GM19351 (cell line): ENCODE results near the gene IGFBP7.
A peak's percentile ranks its signal among the peaks of the same experiment; 100 is the strongest.

Experiments
- ATAC-seq: cut with Tn5 transposase; IDR thresholded peaks from one replicate; pipeline ENCODE4 v1.9.1; 2021; ENCODE audit warnings: mild to moderate bottlenecking, moderate library complexity; ENCODE audit not compliant: unreplicated experiment

IGFBP7 gene

GRCh38 chr4:57044279-57044678 lies 65.9 kb downstream of the IGFBP7 start:
- no peak for ATAC-seq

- no peak for ATAC-seq
Observed at GRCh38 chr4:57043347-57044251, 66.6 kb downstream of the IGFBP7 start.

DNA sequence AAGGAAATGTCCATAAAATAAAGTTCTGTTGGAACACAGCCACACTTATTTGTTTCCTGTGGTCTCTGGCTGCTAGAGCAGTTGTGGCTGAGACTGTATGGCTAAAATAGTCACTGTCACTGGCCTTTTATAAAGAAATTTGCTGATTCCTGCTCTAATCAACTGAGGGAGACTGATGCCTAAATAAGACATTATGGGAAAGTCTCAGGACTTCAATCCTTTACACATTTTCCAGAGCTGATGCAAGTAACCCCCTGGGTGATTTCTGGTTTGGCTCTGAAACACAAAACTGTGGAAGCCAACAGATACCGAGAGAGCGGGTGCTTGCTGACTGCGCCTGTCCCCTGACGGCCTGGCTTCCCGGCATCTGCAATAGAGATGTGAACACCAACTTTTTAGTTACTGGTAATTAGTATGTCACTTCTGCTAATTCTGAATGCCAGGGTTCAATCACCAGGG lies 67.4 kb downstream of the IGFBP7 start:
- ATAC-seq = no peak

- ATAC-seq = no peak
Observed at GRCh38 chr4:57041020-57041419, 69.2 kb downstream of the IGFBP7 start.

DNA sequence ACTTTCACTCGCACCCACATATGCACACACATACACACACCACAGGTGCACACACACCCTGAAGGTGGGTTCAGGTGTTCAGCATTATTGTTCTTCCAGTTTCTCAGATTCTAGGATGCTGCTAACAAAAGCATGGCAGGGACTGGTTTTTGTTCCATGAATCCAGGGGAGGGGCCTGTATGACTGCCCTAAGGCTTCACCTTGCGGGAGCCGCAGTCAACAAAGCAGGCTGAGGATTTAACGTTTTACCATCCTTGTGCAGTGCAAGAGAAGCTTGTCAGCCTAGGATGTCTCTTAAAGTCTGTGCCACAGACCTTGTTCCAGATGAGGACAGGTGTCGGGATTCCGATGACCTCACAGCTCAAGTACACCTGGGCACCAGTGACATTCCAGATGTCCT lies 69.7 kb downstream of the IGFBP7 start:
- ATAC-seq = no peak

- ATAC-seq = no peak
Observed at GRCh38 chr4:57039345-57039744, 70.8 kb downstream of the IGFBP7 start.

DNA sequence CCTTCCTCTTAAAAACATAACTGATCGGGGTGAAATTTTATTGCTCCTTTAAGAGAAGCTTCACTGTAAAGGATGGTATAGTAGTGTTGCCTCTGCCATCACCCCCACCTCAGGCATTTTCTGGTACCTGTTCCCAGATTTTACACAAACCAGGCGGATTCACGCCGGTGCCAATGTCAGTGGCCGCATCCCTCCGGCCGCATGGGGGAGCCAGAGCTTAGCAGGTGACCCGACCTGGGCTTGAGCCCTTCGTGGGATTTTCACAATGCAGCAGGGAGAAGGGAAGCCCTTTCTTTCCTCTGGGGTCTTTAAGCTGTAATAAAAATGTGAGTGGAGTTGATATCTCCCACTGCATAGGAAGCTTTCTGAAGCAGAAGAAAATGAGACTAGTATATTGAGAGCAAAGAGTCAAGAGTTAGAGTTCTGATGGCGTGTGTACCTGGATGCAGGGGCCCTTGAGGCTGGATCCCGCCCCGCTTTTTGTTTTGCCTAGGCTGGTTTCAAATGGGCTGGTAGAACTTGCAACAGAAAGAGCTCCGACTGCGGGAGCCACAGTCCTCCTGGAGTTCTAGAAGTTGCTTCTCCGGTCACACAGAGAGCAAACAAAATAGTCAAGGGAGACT lies 72.1 kb downstream of the IGFBP7 start:
- peak; percentile 81 for ATAC-seq

GRCh38 chr4:57034520-57034919 lies 75.7 kb downstream of the IGFBP7 start:
- ATAC-seq = no peak

DNA sequence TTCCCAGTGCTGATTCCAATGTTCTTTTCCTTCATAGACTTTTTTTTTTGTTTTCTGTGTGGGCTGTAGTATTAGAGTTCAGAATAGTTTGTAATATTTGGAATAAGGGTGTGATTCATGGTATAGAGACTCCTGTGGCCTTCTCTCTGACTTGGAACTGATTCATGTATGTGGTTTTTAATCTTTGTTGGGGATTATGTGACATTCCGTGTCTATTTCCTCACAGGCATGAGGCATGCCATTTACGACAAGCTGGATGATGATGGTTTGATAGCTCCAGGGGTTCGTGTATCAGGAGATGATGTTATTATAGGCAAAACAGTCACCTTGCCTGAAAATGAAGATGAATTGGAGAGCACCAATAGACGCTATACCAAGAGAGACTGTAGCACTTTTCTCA lies 87.1 kb downstream of the IGFBP7 start:
- ATAC-seq = no peak

- no peak for ATAC-seq
Observed at GRCh38 chr4:57020467-57021101, 89.6 kb downstream of the IGFBP7 start.

GRCh38 chr4:57018980-57019379 lies 91.2 kb downstream of the IGFBP7 start:
- no peak for ATAC-seq

DNA sequence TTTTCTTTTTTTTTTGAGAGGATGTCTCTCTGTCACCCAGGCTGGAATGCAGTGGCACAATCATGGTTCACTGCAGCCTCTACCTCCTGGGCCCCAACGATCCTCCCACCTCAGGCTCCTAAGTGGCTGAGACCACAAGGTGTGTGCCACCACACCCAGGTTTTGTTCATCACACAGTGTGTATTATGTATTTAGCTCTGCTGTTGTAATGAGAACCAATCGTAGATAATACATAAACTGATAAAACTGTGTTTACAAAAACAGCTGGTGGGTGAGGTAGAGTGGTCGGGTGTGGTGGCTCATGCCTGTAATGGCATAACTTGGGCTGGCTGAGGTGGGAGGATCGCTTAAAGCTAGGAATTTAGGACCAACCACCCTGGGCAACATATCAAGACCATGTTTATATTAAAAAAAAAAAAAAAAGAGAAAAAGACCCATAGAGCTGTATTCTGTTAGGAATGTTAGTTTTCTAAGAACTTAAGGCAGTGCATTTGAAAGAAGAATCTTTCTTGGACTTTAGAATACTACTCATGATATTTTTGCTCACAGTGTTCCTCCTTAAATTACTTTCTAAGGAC lies 96.6 kb downstream of the IGFBP7 start:
- ATAC-seq = no peak

DNA sequence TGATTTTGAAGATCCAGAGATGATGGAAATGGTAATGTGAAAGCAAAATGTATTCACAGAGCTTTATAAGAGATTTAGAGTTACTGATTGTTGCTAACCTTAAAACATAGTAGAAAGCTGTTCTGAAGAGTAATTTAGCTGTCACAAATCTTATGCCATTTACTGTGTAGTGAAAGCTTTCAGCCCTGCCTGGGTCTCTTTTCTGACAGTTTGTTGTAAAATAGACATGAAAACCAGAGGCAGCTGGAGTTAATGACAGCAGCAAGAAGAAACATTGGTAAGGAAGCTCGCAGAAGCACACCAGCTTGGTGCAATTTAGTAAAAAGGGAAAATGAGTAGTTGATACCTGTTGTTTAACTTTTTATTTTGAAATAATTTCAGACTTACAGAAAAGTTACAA lies 110.4 kb downstream of the IGFBP7 start:
- no peak for ATAC-seq

DNA sequence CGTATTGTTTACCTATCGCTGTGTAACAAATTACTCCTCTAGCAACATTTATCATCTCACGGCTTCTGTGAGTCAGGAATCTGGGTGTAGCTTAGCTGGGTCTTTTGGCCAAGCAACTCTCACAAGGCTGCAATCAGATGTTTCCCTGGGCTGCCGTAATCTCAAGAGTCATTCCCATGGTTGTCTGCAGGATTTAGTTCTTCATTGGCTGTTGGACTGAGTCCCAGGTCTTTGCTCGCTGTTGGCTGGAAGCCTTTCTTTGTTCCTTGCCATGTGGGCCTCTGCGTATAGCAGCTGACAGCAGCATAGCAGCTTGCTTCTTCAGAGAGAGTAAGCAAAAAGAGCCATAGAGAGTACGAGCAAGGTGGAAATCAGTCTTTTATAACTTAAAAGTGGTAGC lies 114.7 kb downstream of the IGFBP7 start:
- ATAC-seq = no peak

DNA sequence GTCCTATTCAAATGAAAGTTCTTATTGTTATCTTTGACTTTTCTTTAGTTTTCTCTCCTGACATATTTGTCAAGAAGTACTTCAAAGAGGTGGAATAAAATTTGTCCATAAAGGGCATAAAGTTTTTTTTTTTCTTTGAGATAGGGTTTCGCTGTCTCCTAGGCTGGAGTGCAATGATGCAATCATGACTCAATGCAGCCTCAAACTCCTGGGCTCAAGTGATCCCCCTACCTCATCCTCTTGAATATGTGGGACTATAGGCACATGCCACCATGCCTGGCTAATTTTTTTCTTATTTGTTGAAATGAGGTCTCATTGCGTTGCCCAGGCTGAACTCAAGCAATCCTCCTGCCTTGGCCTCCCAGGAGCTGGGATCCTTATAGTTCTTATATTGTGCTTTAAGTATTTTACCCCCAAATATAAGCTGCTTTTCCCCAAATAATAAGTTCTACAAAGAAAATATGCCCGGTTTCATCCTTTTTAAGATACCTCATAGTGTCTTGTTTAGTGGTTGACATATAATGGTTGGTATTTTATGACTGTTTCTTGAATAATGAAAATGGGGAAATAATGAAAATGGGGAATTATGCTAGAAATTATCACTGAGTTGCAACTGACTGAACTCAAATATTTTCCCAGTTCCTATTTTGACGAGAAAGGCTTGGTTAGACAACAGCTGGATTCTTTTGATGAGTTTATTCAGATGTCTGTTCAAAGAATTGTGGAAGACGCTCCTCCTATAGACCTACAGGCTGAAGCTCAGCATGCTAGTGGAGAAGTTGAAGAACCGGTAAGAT lies 119.9 kb downstream of the IGFBP7 start:
- ATAC-seq = no peak

DNA sequence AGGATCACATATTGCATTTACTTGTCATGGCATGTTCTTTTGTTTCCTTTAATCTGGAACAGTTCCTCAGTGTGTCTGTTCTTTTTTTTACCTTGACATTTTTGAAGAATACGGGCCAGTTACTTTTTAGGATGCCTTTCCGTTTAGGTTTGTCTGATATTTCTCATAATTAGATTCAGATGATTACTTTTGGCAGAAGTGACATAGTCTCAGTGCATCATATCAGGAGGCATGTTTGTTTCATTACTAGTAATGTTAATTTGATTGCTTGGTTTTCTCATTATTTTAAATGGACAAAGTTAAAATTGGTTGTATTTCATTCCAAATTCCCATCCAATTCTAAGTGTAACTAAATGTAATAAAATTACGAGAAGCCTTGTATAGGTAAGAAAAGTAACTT lies 123.2 kb downstream of the IGFBP7 start:
- no peak for ATAC-seq

DNA sequence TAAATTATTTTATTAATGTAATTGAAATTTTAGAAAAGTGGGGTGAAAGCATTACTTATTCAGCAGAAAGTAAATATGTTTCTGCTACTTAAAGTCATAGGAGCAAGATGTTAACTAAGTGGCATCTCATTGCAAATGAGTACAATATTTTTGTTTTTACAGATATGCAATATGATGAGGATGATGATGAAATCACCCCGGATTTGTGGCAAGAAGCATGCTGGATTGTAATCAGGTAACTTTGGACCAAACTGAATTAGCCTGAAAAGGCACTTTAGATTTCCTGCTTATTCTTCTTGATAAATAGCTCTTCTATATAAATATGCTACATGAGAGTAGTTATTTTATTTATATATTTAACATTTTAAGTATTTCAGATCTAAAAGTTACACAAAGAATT lies 124.0 kb downstream of the IGFBP7 start:
- ATAC-seq = no peak

DNA sequence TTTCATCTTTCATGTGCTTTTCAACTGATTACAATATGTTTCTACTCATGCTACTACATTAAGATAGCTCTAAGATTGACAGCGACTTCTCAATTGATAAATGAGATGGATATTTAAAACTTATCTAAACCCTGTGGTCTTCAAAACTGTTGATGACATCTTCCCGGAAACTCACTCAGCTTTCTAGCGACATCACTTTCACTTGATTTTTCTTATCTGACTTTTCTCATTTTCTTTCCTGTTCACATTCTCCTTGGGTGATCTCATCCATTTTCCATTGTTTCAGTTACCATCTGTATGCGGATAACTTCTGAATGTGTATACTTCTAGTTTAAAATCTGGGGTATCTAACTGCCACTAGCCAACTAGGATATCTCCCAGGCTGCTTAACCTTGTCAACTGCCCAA lies 128.4 kb downstream of the IGFBP7 start:
- no peak for ATAC-seq
